LoVo (cell line): ENCODE data around the gene FETUB.

Source experiments
- DNase-seq: peaks from one replicate; pipeline ENCODE4 v3.0.0-alpha.2; 2016; ENCODE audit warnings: low spot score

FETUB gene

DNA sequence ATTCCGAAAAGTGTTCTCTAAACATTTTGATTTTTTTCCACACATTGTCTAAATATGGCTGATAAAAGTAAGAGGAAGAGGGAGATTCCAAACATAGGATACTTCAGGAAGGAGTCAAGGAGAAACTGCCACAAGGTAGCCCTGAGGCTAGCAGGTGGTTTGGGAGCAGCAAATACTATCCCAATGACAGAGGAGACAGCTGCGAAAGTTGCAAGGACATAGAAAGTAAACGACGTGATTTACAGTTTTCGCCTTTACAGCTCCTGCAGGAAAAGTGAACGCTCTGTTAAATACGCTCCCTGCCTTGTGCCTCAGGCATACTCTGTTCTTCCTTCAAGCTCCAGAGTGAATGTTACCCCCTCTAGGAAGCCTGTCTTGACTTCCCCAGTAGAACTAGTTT, 3.7 kb upstream of the FETUB start:
- no peak for DNase-seq

DNA sequence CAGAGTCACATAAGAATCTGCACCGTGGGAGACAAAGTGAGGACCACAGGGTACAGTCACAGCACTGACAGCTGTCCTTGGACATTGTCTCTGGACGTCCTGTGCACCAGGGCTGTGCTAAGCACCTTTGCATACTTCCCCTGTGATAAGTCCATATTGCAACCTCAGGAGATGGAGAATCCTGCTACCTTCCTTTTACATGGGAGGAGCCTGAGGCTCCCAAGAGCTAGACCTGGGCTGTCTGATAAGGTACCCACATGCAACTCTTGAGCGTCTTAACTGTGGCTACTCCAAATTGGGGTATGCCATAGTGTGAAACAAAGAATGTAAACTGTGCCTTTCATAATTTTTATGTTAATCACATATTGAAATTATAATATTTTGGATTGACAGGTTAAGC, 2.5 kb upstream of the FETUB start:
- DNase-seq: no peak

DNA sequence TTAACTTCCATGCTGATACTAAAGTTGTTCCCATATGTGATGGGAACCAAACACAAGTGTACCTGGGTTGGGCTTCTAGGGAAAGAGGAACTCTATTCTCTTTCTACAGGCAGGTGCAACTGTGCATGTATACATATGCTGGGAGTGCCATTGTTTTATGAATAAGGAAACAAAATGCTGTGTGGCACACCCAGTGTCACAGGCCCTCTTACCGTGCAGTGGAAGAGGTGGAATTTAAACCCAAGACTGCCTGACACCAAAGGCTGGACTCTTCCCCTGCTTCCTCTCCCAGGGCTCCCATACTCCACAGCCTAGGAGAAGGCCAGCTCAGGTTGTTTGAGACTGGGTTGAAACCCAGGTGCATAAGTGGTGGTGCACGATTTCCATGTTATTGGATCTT, 1.9 kb upstream of the FETUB start:
- DNase-seq: no peak

DNA sequence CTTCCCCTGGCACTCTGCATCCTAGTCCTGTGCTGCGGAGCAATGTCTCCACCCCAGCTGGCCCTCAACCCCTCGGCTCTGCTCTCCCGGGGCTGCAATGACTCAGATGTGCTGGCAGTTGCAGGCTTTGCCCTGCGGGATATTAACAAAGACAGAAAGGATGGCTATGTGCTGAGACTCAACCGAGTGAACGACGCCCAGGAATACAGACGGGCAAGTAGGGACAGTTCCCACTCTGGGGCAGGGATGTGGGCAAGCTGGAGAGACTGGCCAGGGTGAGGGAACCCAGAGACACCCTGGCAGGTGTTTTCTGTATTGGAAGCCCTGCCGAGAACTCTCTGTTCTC, 247 bp downstream of the FETUB start:
- DNase-seq: peak; percentile 9

- no peak for DNase-seq
Measured at GRCh38 chr3:186640929-186641328, 730 bp downstream of the FETUB start.

DNA sequence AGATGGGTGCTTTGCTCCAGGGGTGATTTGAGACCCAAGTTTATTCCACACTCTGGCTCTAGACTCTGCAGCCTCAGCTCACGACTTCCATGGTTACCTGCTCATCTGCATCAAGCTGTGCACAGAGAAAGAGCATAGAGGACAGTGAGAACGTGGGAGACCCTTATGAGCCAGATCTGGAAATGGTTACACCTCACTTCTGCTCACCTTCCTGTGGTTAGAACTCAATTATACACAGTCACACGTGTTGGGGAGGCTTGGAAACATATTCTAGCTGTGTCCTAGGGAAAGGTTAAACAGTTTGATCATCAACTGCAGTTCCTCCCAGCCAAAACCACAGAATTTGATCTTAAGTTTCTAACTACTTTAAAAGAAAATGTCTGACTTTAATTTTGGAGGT, 1.8 kb downstream of the FETUB start:
- DNase-seq: no peak

DNA sequence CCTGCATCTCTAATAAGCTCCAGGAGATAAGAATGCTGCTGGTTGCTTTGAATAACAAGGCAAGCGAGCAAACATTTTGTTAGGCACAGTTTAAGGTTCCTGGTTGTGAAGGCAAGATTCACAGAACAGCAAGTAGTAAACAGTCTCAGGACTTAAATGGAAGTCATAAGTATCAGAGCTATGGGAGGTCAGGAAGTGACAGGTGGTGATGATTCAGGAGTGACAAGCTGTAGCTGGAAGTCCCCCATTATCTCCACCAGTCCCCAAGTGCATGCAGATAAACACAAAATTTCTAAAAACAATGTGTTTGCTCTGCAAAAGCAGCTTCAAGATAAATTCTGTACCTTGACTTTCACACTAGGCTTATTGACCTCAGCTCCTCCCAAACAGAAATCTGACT, 3.3 kb downstream of the FETUB start:
- no peak for DNase-seq

- DNase-seq: no peak
Measured at GRCh38 chr3:186644683-186645082, 4.5 kb downstream of the FETUB start.

- no peak for DNase-seq
Measured at GRCh38 chr3:186646106-186646505, 5.9 kb downstream of the FETUB start.

DNA sequence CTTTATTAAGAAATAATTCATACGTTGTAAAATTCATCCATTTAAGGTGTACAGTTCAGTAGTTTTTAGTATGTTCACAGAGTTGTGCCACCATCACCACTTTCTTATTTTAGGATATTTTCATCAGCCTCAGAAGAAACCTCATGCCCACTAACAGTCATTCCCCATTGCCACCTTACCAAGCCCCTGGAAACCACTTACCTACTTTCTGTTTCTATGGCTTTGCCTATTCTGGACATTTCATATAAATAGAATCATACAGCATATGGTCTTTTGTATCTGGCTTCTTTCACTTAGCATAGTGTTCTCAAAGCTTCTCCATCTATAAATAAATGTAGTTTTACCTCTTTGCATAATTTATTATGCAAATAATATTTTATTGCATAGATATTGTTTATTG, 6.6 kb downstream of the FETUB start:
- DNase-seq: no peak

DNA sequence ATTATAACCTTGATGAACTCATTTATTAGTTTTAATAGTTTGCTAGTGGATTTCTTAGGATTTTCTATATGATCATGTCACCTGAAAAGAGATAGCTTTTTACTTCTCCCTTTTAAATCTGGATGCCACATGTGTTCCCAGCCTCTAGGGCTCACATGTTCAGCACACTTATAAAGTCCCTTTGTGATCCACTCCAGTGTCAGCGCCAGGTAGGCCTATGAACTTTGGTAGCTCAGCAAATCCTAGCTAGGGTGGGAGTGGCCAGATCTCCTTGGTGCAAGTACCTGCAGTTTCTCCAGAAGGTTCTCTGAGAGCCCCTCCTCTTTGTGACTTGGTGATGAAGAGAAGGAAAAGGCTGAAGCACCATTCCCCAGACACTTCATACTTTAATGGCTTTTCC, 8.7 kb downstream of the FETUB start:
- DNase-seq: no peak

GRCh38 chr3:186651678-186652215, 11.5 kb downstream of the FETUB start:
- DNase-seq: no peak

GRCh38 chr3:186653080-186653707, 13.0 kb downstream of the FETUB start:
- no peak for DNase-seq

- DNase-seq: no peak
Measured at GRCh38 chr3:186653984-186654383, 13.8 kb downstream of the FETUB start.

DNA sequence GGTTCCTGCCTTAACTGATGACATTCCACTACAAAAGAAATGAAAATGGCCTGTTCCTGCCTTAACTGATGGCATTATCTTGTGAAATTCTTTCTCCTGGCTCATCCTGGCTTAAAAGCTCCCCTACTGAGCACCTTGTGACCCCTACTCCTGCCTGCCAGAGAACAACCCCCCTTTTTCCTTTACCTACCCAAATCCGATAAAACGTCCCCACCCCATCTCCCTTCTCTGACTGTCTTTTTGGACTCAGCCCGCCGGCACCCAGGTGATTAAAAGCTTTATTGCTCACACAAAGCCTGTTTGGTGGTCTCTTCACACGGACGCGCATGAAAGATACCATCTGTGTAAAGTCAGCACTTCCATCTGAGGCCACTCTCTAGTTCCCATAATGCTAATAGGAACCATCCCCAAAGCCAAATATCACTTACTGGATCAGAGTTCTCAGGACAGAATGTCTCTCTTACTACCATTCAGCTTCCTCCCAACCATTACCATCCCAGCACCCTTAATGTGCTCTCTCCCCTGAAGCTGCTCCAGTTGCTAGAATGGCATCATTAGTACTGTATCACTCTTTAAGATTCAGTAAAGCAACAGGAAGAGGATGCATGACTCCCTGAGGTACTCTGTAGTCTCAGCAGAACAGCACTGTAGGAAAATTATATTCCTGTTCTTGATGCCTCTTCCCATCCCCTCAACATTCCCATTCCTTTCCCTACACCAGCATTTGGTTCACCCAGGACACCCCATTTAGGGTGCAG, 23.3 kb downstream of the FETUB start:
- no peak for DNase-seq

DNA sequence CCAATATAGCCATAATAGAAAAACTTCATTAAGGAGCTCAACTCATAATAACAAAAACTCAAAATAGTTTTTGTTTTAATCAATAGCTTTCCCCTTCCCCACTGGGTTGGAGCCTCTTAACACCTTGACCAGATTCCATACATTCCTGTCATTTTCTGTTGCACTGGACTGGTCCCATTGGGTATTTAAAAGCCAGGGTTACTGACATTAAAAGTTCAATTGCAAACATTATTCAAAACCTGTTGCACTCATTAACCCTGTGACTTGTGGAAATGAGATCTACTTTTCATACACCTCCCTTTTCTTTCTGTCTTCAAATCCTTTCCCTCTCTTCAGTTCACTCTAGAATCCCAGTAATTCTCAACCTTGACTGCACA, 23.9 kb downstream of the FETUB start:
- DNase-seq: no peak

- DNase-seq: no peak
Measured at GRCh38 chr3:186664506-186664905, 24.3 kb downstream of the FETUB start.

DNA sequence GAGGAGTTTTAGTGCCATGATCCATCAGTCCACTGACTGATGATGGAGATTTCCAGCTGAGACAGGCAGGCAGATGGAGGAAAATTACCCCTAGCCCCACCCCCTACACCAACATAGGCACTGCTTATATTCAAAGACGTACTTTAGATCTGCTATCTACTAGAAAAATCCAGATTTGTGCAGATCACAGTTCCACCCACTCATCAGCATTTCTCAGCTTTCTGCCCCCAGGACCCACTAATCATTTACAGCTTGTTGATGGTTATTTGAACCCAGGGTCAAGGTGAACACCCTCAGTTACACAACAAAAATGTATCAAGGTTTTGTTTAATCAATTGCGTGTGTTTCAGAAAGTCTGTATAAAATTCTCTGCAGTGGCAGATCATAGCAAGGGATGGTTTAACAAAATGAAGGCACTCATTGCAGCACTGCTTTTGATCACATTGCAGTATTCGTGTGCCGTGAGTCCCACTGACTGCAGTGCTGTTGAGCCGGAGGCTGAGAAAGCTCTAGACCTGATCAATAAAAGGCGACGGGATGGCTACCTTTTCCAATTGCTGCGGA, 25.5 kb downstream of the FETUB start, which contains the start of gene HRG:
HRG (plus strand) TSS at position 390 of the 564 bp plus-strand sequence; CDS start at position 408, 18 bp downstream.
- DNase-seq: no peak

GRCh38 chr3:186668426-186668825, 28.2 kb downstream of the FETUB start:
- DNase-seq: no peak

DNA sequence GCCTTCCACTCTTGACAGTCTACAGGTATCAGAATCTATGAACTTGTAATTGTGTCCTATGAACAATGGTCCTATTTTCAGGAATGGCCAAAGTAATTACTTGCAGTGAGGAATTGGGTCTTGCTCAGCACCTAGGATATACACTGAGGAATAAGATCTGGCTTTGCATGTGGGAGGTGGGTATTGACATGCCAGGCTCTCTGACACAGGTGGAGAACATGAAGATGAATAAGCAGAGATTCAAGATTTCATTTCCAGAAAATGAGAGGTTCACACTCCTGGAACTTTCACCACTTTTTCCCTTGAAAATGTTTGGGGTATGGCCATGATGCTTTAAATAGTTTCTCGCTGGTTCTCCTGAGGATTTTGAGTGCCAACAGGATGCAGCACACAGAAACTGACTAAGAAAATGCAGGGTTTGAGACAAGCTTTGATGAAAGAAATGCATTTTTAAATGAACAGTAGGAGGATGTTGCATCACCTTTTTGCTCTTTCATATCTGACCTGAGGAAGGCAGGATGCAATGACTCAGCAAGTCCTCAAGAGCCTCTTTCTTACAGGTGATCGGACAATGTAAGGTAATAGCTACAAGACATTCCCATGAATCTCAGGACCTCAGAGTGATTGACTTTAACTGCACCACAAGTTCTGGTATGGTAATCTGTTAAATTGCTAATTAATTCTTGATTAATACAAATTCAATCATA, 29.3 kb downstream of the FETUB start:
- DNase-seq: peak; percentile 18

- DNase-seq: no peak
Measured at GRCh38 chr3:186670155-186670554, 30.0 kb downstream of the FETUB start.

DNA sequence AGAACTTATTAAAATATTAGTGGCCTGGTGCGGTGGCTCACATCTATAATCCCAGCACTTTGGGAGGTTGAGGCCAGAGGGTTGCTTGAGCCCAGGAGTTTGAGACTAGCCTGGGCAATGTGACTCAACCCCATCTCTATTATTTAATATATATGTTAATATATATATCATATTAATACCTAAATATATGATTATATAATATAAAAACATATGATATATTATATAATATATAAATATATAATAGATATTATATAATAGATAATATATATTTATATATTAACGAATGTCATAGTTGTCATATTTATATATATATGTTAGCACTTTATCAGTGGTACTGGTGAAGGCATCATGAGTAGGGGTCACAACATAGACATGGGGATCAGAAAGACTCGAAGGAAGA, 30.9 kb downstream of the FETUB start:
- DNase-seq: no peak

- no peak for DNase-seq
Measured at GRCh38 chr3:186678604-186679003, 38.4 kb downstream of the FETUB start.
